CD4-positive, alpha-beta memory T cell (primary cell): ENCODE data around the gene DNAJB6. TPM values are rescaled to one million over a fixed set of nuclear protein-coding genes. Genes with fewer than 3 reads are reported as not detected.

ENCODE experiments used
- CTCF ChIA-PET: fragments of 350-600 bp; sonication (Branson Sonifier 250); formaldehyde crosslinking; loops from one replicate; lab custom pipeline; 2021; ENCODE audit warnings: inconsistent platforms; ENCODE audit not compliant: partially characterized antibody; lab: Charles Lee
- POLR2A ChIA-PET: fragments of 350-600 bp; sonication (Branson Sonifier 250); formaldehyde crosslinking; loops from one replicate; lab custom pipeline; 2021; ENCODE audit not compliant: partially characterized antibody; lab: Charles Lee
- DNase-seq, 5 donors: peaks; one replicate each; pipeline versions ENCODE4 v3.0.0 to v3.0.0-alpha.2; 2020 to 2022; ENCODE audit warnings: mixed read lengths in 1 of 5
- H3K27ac ChIP-seq: one replicate; pipeline ENCODE4 v1.7.0; 2013; ENCODE audit warnings: low read depth, low read length
- H3K27me3 ChIP-seq: 2 replicates; pipeline ENCODE4 v1.7.0; 2013; ENCODE audit warnings: mild to moderate bottlenecking, low read length, moderate library complexity; ENCODE audit not compliant: insufficient read depth
- H3K36me3 ChIP-seq: 2 replicates; pipeline ENCODE4 v1.7.0; 2013; ENCODE audit warnings: mild to moderate bottlenecking, low read length, moderate library complexity; ENCODE audit not compliant: insufficient read depth
- H3K4me1 ChIP-seq: 2 replicates; pipeline ENCODE4 v1.7.0; 2013; ENCODE audit warnings: mild to moderate bottlenecking, low read length, moderate library complexity; ENCODE audit not compliant: insufficient read depth
- H3K4me3 ChIP-seq, 2 donors: one replicate each; pipeline ENCODE4 v1.7.0; 2013; ENCODE audit warnings: low read length in 2 of 2, mild to moderate bottlenecking in 1 of 2
- H3K9me3 ChIP-seq, 2 donors: one replicate each; pipeline ENCODE4 v1.7.0; 2013; ENCODE audit warnings: low read length in 2 of 2, control low read depth in 1 of 2; ENCODE audit not compliant: control insufficient read depth in 1 of 2
- H3K27ac Mint-ChIP-seq, 7 donors: one replicate each; pipeline ENCODE4 v1.8.0; 2020 to 2021; ENCODE audit warnings: mixed read lengths in 7 of 7, mild to moderate bottlenecking in 6 of 7, inconsistent platforms in 3 of 7, moderate library complexity in 3 of 7
- H3K27me3 Mint-ChIP-seq, 2 donors: one replicate each; pipeline ENCODE4 v1.8.0; 2020 to 2021; ENCODE audit warnings: mixed read lengths in 2 of 2
- H3K36me3 Mint-ChIP-seq, 2 donors: one replicate each; pipeline ENCODE4 v1.8.0; 2020 to 2021; ENCODE audit warnings: mixed read lengths in 2 of 2, inconsistent platforms in 1 of 2, mild to moderate bottlenecking in 1 of 2
- H3K4me1 Mint-ChIP-seq, 4 donors: one replicate each; pipeline ENCODE4 v1.8.0; 2020 to 2021; ENCODE audit warnings: mixed read lengths in 4 of 4, mild to moderate bottlenecking in 1 of 4
- H3K4me3 Mint-ChIP-seq, 8 donors: one replicate each; pipeline ENCODE4 v1.8.0; 2020 to 2021; ENCODE audit warnings: mixed read lengths in 8 of 8, mild to moderate bottlenecking in 7 of 8, moderate library complexity in 6 of 8, inconsistent platforms in 3 of 8
- H3K9me3 Mint-ChIP-seq, 8 donors: one replicate each; pipeline ENCODE4 v1.8.0; 2020 to 2021; ENCODE audit warnings: mixed read lengths in 8 of 8, mild to moderate bottlenecking in 5 of 8, inconsistent platforms in 3 of 8, moderate library complexity in 1 of 8
- intact Hi-C: fragments of 100-400 bp; cut with micrococcal nuclease; formaldehyde crosslinking; loops from one replicate; pipeline ENCODE4 v1.15.1; 2023
- polyA plus RNA-seq, 2 donors: library from polyadenylated mRNA; unstranded; fragments of 300-500 nt; fragmentation: Illumina TruSeq; gene quantifications; one replicate each; pipeline ENCODE4 v1.2.3, GENCODE V29; 2021
- total RNA-seq, 2 experiments: library from RNA; stranded (reverse); gene quantifications; one replicate each; pipeline ENCODE4 v1.2.3, GENCODE V29; 2021

Gene DNAJB6
- total and polyA plus RNA-seq, 4 experiments from 2014 or later: 85.6 to 169 (median 103) TPM

- H3K36me3 Mint-ChIP-seq: no peaks in the 10 kb centered on the region
- H3K4me1 ChIP-seq: peaks cover 13% of the 10 kb centered on the region
- H3K4me1 Mint-ChIP-seq: peaks cover 12 to 17% (median 13%) of the 10 kb centered on the region in 4 donors
- DNase-seq: no peak
- H3K27me3 Mint-ChIP-seq: peaks cover 0 to 3% of the 10 kb centered on the region in 2 donors
- H3K9me3 ChIP-seq: no peaks in the 10 kb centered on the region
- H3K36me3 ChIP-seq: no peaks in the 10 kb centered on the region
- intact Hi-C loops: loop anchor here (10.0 kb wide), 1 partner anchor 248 kb away; no protein-coding TSS in a partner anchor
- peaks cover 0 to 7% (median 0%) of the 10 kb centered on the region in 8 donors for H3K9me3 Mint-ChIP-seq
- no peak overlapping the region for H3K4me3 Mint-ChIP-seq
- CTCF ChIA-PET: no interaction called here
- H3K27ac Mint-ChIP-seq: peak overlapping the region in 1 of 7 donors; percentile 30
- H3K27me3 ChIP-seq: no peaks in the 10 kb centered on the region
- no peak overlapping the region for H3K27ac ChIP-seq
- no peak overlapping the region for H3K4me3 ChIP-seq
- POLR2A ChIA-PET: no interaction called here
Observed at GRCh38 chr7:157436763-157437480, 100.1 kb downstream of the DNAJB6 start.

- CTCF ChIA-PET: no interaction called here
- H3K36me3 Mint-ChIP-seq: no peaks in the 10 kb centered on the region
- H3K4me1 Mint-ChIP-seq: peaks cover 9 to 12% (median 10%) of the 10 kb centered on the region in 4 donors
- H3K27ac Mint-ChIP-seq: no peak overlapping the region
- peaks cover 0 to 7% (median 0%) of the 10 kb centered on the region in 8 donors for H3K9me3 Mint-ChIP-seq
- peaks cover 0 to 3% of the 10 kb centered on the region in 2 donors for H3K27me3 Mint-ChIP-seq
- POLR2A ChIA-PET: no interaction called here
- no peaks in the 10 kb centered on the region for H3K27me3 ChIP-seq
- H3K4me1 ChIP-seq: peaks cover 6% of the 10 kb centered on the region
- no peak overlapping the region for H3K4me3 ChIP-seq
- no peaks in the 10 kb centered on the region for H3K36me3 ChIP-seq
- H3K27ac ChIP-seq: no peak overlapping the region
- intact Hi-C loops: loop anchor here (10.0 kb wide), 1 partner anchor 247 kb away; no protein-coding TSS in a partner anchor
- H3K9me3 ChIP-seq: no peaks in the 10 kb centered on the region
- no peak overlapping the region for H3K4me3 Mint-ChIP-seq
- no peak for DNase-seq
Observed at GRCh38 chr7:157437519-157438061, 100.8 kb downstream of the DNAJB6 start.

- H3K9me3 Mint-ChIP-seq: peaks cover 0 to 7% (median 0%) of the 10 kb centered on the region in 8 donors
- no peaks in the 10 kb centered on the region for H3K36me3 ChIP-seq
- CTCF ChIA-PET: interaction anchor here (1.3 kb wide), 1 partner anchor 36 kb away, joined by 3 read pairs; no protein-coding TSS in a partner anchor
- no peaks in the 10 kb centered on the region for H3K27me3 ChIP-seq
- H3K4me1 Mint-ChIP-seq: peaks cover 3 to 4% (median 3%) of the 10 kb centered on the region in 4 donors
- H3K4me1 ChIP-seq: no peaks in the 10 kb centered on the region
- no peaks in the 10 kb centered on the region for H3K36me3 Mint-ChIP-seq
- H3K9me3 ChIP-seq: no peaks in the 10 kb centered on the region
- H3K27ac Mint-ChIP-seq: no peak overlapping the region
- no peaks in the 10 kb centered on the region for H3K27me3 Mint-ChIP-seq
- no peak for DNase-seq
- no peak overlapping the region for H3K27ac ChIP-seq
- H3K4me3 ChIP-seq: no peak overlapping the region
- intact Hi-C loops: loop anchor here (10.0 kb wide), 1 partner anchor 246 kb away; no protein-coding TSS in a partner anchor
- POLR2A ChIA-PET: no interaction called here
- H3K4me3 Mint-ChIP-seq: no peak overlapping the region
Observed at GRCh38 chr7:157438121-157439025, 101.6 kb downstream of the DNAJB6 start.

- CTCF ChIA-PET: interaction anchor here (1.3 kb wide), 1 partner anchor 35 kb away, joined by 3 read pairs; no protein-coding TSS in a partner anchor
- peak overlapping the region in 1 of 8 donors; percentile 47 for H3K4me3 Mint-ChIP-seq
Observed at GRCh38 chr7:157439149-157439548, 102.3 kb downstream of the DNAJB6 start.

GRCh38 chr7:157439761-157440160 is 103.0 kb downstream of the DNAJB6 start:
- Mint-ChIP-seq H3K4me1 (no peaks in the 10 kb centered on the region), H3K9me3 (peaks cover 0 to 7% (median 0%) of the 10 kb centered on the region in 8 donors), H3K4me3 (no peak overlapping the region), H3K36me3 (no peaks in the 10 kb centered on the region), H3K27me3 (no peaks in the 10 kb centered on the region), H3K27ac (peak overlapping the region in 1 of 7 donors; percentile 54)
- CTCF ChIA-PET: interaction anchor here (1.3 kb wide), 1 partner anchor 35 kb away, joined by 3 read pairs; no protein-coding TSS in a partner anchor
- no peak overlapping the region for H3K27ac ChIP-seq
- no peaks in the 10 kb centered on the region for H3K36me3 ChIP-seq
- DNase-seq: no peak
- intact Hi-C loops: loop anchor here (10.0 kb wide), 1 partner anchor 245 kb away; no protein-coding TSS in a partner anchor
- H3K4me1 ChIP-seq: no peaks in the 10 kb centered on the region
- POLR2A ChIA-PET: no interaction called here
- no peaks in the 10 kb centered on the region for H3K9me3 ChIP-seq
- no peaks in the 10 kb centered on the region for H3K27me3 ChIP-seq
- no peak overlapping the region for H3K4me3 ChIP-seq

More at GRCh38 chr7:157439149-157439548, 102.3 kb downstream of the DNAJB6 start:
- Histone ChIP-seq H3K27me3 (no peaks in the 10 kb centered on the region), H3K4me3 (no peak overlapping the region), H3K36me3 (no peaks in the 10 kb centered on the region), H3K9me3 (no peaks in the 10 kb centered on the region), H3K4me1 (no peaks in the 10 kb centered on the region), H3K27ac (no peak overlapping the region)
- H3K9me3 Mint-ChIP-seq: peaks cover 0 to 7% (median 0%) of the 10 kb centered on the region in 8 donors
- H3K27ac Mint-ChIP-seq: peak overlapping the region in 1 of 7 donors; percentile 17
- no peaks in the 10 kb centered on the region for H3K36me3 Mint-ChIP-seq
- no peak for DNase-seq
- intact Hi-C loops: loop anchor here (10.0 kb wide), 1 partner anchor 246 kb away; no protein-coding TSS in a partner anchor
- no peaks in the 10 kb centered on the region for H3K4me1 Mint-ChIP-seq
- no peaks in the 10 kb centered on the region for H3K27me3 Mint-ChIP-seq
- POLR2A ChIA-PET: no interaction called here

- CTCF ChIA-PET: no interaction called here
Observed at GRCh38 chr7:157440346-157441022, 103.7 kb downstream of the DNAJB6 start.

More at GRCh38 chr7:157440346-157441022, 103.7 kb downstream of the DNAJB6 start:
- Mint-ChIP-seq H3K4me1 (no peaks in the 10 kb centered on the region), H3K4me3 (no peak overlapping the region), H3K27me3 (no peaks in the 10 kb centered on the region), H3K27ac (peak overlapping the region in 2 of 7 donors; percentile 35 to 54), H3K36me3 (no peaks in the 10 kb centered on the region), H3K9me3 (peaks cover 0 to 7% (median 0%) of the 10 kb centered on the region in 8 donors)
- intact Hi-C loops: no loop called here
- Histone ChIP-seq H3K9me3 (no peaks in the 10 kb centered on the region), H3K27me3 (no peaks in the 10 kb centered on the region), H3K4me3 (no peak overlapping the region), H3K27ac (no peak overlapping the region), H3K4me1 (no peaks in the 10 kb centered on the region), H3K36me3 (no peaks in the 10 kb centered on the region)
- POLR2A ChIA-PET: no interaction called here
- no peak for DNase-seq
